Activated gamma-delta T cell treated with Interleukin-2 at 50 U/mL for 16 hours (primary cell): ENCODE results near the gene RAB4B.
"Not testable (repeated sequence)": the region's sequence is repeated elsewhere in the genome, so short reads cannot be mapped to it uniquely, and the experiment has no call there.

Experiments used
- DNase-seq: peaks from one replicate; pipeline ENCODE4 v3.0.0-alpha.2; 2020

RAB4B gene

GRCh38 chr19:40777937-40778705 lies at the start of gene RAB4B:
Gene RAB4B (plus strand): TSS chr19:40778247. CDS start chr19:40778376, 129 bp downstream.
- DNase-seq, result peak; percentile 100

GRCh38 chr19:40730065-40730464 lies 48.0 kb upstream of the RAB4B start:
- DNase-seq, result not testable (repeated sequence)

- not testable (repeated sequence) for DNase-seq
Measured at GRCh38 chr19:40732304-40732703, 45.7 kb upstream of the RAB4B start.

- no peak for DNase-seq
Measured at GRCh38 chr19:40733149-40733548, 44.9 kb upstream of the RAB4B start.

- no peak for DNase-seq
Measured at GRCh38 chr19:40735013-40735771, 42.9 kb upstream of the RAB4B start.

- DNase-seq, result no peak
Measured at GRCh38 chr19:40736661-40737060, 41.4 kb upstream of the RAB4B start.

- DNase-seq, result no peak
Measured at GRCh38 chr19:40737102-40737644, 40.9 kb upstream of the RAB4B start.

- DNase-seq, result no peak
Measured at GRCh38 chr19:40739030-40739839, 38.8 kb upstream of the RAB4B start.

GRCh38 chr19:40739871-40740703 lies 38.0 kb upstream of the RAB4B start:
- DNase-seq, result no peak

- no peak for DNase-seq
Measured at GRCh38 chr19:40740747-40741146, 37.3 kb upstream of the RAB4B start.

- no peak for DNase-seq
Measured at GRCh38 chr19:40741527-40742390, 36.3 kb upstream of the RAB4B start.

GRCh38 chr19:40742477-40742876 lies 35.6 kb upstream of the RAB4B start:
- DNase-seq, result no peak

- no peak for DNase-seq
Measured at GRCh38 chr19:40742886-40743285, 35.2 kb upstream of the RAB4B start.

GRCh38 chr19:40743926-40744325 lies 34.1 kb upstream of the RAB4B start:
- DNase-seq, result no peak

- no peak for DNase-seq
Measured at GRCh38 chr19:40744554-40745401, 33.3 kb upstream of the RAB4B start.

- no peak for DNase-seq
Measured at GRCh38 chr19:40745402-40745780, 32.7 kb upstream of the RAB4B start.

GRCh38 chr19:40747536-40747935 lies 30.5 kb upstream of the RAB4B start:
- no peak for DNase-seq

GRCh38 chr19:40750058-40750873 lies 27.8 kb upstream of the RAB4B start, which contains the start of gene ACTMAP:
Gene ACTMAP (minus strand): TSS chr19:40750477. CDS start chr19:40749803, 674 bp downstream.
- peak; percentile 99 for DNase-seq
